Right cardiac atrium (tissue), 5 donors: Measurements from ENCODE around the gene CUTA. TPM values are rescaled to one million over a fixed set of nuclear protein-coding genes. Genes with fewer than 3 reads are reported as not detected.
A peak's percentile ranks its signal among the peaks of the same experiment; 100 is the strongest.

Source experiments
- ATAC-seq, 2 donors: fragments of 200-7000 bp; cut with Tn5 transposase; one replicate each; pipeline versions ENCODE4 v1.8.0 to v1.9.1; 2020; ENCODE audit warnings: moderate library complexity in 2 of 2, mild to moderate bottlenecking in 1 of 2
- DNase-seq, 3 donors: peaks; one replicate each; pipeline ENCODE4 v3.0.0-alpha.2; 2020
- H3K27ac ChIP-seq: one replicate; pipeline ENCODE4 v1.5.1; 2013; ENCODE audit warnings: mild to moderate bottlenecking, low read length, control low read depth, moderate library complexity
- H3K27me3 ChIP-seq: one replicate; pipeline ENCODE4 v1.6.1; 2013; ENCODE audit not compliant: control insufficient read depth, insufficient read depth
- H3K4me1 ChIP-seq: one replicate; pipeline ENCODE4 v1.6.1; 2013; ENCODE audit warnings: low read length; ENCODE audit not compliant: control insufficient read depth, insufficient read depth
- H3K4me3 ChIP-seq: one replicate; pipeline ENCODE4 v1.5.1; 2013; ENCODE audit warnings: low read length, control low read depth
- H3K9me3 ChIP-seq: one replicate; pipeline ENCODE4 v1.6.1; 2013; ENCODE audit warnings: low read length; ENCODE audit not compliant: control insufficient read depth
- WGBS: extraction: QIAGEN DNeasy Blood & Tissue Kit; methylation state at CpG from one replicate; pipeline ENCODE4 v1.1.7; 2013; 5-methylcytosine and 5-hydroxymethylcytosine counted together
- intact Hi-C, 4 donors: fragments of 100-400 bp; cut with DNase I; formaldehyde crosslinking; loops; one replicate each; pipeline versions ENCODE4 v1.11.0 to v1.14.0; 2022 to 2023
- polyA plus RNA-seq: library from polyadenylated mRNA; stranded (reverse); fragments of 200-250 nt; gene quantifications from one replicate; pipeline ENCODE4 v1.2.3, GENCODE V29; 2013
- total RNA-seq, 4 donors: library from RNA; stranded (reverse); fragmentation: NEBNext Ultra II Directional; extraction: Animal tissue kit (Norgen Biotek cat#: 25700); gene quantifications; one replicate each; pipeline ENCODE4 v1.2.1, GENCODE V29; 2021
- donor health status: healthy with polysubstance abuse.
- donor health status: DM: no; HTN: yes; CAD: no.
- donor health status: DM: no; HTN: no; CAD: no.
- donor health status: DM: no; HTN: yes; CAD: no; lungs with severe emphysema.
- donor health status: DM: yes; HTN: yes; CAD: no.

Gene CUTA
- total and polyA plus RNA-seq, 5 donors: 128 to 177 (median 134) TPM

DNA sequence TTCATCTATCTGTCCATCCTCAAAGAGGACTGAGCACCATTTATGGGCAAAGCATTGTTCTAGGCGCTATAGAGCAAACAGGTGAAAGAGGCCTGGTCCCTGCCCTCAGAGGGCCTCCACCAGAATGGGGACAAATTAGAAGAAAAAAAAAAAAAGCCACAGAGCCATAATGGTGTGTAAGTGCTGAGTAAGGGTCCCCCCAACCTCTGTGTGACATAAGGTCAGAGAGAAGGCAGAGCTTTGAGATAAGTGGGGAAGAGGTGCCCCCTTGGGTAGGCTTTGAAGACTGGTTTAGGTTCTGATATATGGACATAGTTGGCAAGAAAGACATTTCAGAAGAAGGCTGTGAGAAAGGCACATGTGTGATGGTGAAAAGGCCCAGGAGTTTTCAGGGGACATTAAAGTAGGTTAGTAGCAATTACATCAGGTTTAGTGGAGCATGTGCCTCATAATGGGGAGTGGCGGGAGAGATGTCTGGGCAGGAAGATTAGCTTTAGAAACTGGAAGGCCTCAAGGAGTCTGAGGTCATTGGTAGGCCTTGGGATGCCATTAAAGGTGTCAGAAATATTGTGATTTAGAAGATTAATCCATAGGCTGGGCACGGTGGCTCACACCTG, 21.2 kb upstream of the CUTA start:
- Histone ChIP-seq H3K4me3 (no peak overlapping the region), H3K27me3 (no peaks in the 10 kb centered on the region), H3K4me1 (no peaks in the 10 kb centered on the region), H3K9me3 (no peaks in the 10 kb centered on the region), H3K27ac (no peak overlapping the region)
- ATAC-seq: no peak
- 95% methylated on average over 3 of the region's 3 CpGs for WGBS
- intact Hi-C loops: no loop called here
- no peak for DNase-seq

DNA sequence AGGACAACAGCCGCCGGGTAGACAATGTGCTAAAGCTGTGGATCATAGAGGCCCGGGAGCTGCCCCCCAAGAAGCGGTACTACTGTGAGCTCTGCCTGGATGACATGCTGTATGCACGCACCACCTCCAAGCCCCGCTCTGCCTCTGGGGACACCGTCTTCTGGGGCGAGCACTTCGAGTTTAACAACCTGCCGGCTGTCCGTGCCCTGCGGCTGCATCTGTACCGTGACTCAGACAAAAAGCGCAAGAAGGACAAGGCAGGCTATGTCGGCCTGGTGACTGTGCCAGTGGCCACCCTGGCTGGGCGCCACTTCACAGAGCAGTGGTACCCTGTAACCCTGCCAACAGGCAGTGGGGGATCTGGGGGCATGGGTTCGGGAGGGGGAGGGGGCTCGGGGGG, 19.8 kb upstream of the CUTA start:
- H3K9me3 ChIP-seq: no peaks in the 10 kb centered on the region
- H3K4me3 ChIP-seq: no peak overlapping the region
- ATAC-seq (no peak), DNase-seq (no peak)
- H3K27me3 ChIP-seq: no peaks in the 10 kb centered on the region
- no peak overlapping the region for H3K27ac ChIP-seq
- 94% methylated on average over 18 of the region's 18 CpGs for WGBS
- peaks cover 3% of the 10 kb centered on the region for H3K4me1 ChIP-seq
- intact Hi-C loops: no loop called here

DNA sequence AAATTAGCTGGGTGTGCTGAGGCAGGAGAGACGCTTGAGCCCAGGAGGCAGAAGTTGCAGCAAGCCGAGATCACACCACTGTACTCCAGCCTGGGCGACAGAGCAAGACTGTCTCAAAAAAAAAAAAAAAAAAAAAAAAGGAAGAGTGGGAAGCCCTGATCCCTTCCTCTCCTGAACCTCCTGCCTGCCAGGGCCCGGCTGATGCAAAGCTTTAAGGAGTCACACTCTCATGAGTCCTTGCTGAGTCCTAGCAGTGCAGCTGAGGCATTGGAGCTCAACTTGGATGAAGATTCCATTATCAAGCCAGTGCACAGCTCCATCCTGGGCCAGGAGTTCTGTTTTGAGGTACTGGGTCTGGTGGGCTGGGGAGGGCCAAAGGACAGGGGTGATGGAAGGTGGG, 17.1 kb upstream of the CUTA start:
- 86% methylated on average over 4 of the region's 4 CpGs for WGBS

DNA sequence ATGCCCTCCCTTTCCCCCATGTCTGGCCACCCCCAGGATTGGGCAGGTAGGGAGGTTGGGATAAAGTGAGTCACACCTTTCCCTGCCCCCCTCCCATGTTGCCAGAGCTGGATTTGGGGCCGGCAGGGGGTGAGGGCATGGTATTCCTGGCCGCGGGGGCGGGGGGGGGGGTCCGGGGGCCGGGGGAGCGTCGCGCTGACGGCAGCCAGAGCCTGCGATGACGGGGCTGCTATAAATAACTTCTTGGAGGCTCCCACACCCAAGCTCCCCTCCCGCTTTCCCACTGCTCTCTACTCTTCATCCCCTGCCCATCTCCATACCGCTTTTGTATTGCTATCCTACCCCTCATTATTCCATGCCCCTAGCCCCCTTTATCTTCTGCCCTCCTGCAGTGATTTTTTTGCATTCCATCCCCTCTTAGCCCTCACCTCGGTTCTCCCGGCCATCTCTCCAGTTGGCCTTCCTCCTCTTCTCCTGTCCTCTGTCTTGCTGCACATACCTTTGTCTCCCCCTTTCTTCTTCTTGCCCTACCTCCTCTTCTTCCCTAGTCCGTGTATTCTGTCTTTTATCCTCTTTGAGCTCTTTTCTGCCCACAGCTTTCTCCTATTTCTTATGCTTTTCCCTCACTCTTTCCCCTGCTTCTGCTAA, 15.8 kb upstream of the CUTA start:
- Histone ChIP-seq H3K9me3 (no peaks in the 10 kb centered on the region), H3K4me1 (peaks cover 6% of the 10 kb centered on the region), H3K27me3 (no peaks in the 10 kb centered on the region), H3K4me3 (no peak overlapping the region), H3K27ac (peak overlapping the region; percentile 9)
- intact Hi-C loops: no loop called here
- ATAC-seq (peak; percentile 28 to 62), DNase-seq (no peak)
- 14% methylated on average over 16 of the region's 17 CpGs for WGBS

More for the DNA sequence above, 17.1 kb upstream of the CUTA start:
- intact Hi-C loops: no loop called here
- H3K9me3 ChIP-seq: no peaks in the 10 kb centered on the region
- peaks cover 3% of the 10 kb centered on the region for H3K4me1 ChIP-seq
- no peaks in the 10 kb centered on the region for H3K27me3 ChIP-seq
- no peak overlapping the region for H3K27ac ChIP-seq
- no peak for DNase-seq
- ATAC-seq: no peak
- no peak overlapping the region for H3K4me3 ChIP-seq

DNA sequence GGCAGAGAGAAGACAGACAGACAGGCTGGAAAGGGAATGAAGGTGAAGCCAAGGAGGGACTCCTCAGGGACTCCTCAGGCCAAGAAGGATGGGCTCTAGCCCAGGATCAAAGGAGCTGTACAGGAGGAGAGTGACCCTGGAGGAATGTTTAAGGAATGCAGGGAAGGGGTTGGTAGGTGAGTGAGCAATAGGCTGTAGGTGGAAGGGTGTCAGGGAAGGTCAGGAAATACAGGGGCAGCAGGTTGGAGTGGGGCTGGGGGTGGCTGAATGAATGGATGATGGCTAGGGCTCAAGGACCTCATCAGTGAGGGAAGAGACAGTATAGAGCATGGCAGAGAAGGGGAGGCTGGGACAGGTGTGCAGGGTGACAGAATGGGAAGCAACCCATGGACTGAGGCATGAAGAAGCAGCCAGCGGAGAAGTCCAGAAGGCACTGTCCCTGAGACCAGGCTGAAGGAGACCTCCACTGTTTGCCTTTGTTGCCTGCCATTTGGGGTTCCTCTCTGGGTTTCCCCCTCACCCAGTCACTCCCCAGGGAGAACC, 15.2 kb upstream of the CUTA start:
- Histone ChIP-seq H3K4me1 (peaks cover 8% of the 10 kb centered on the region), H3K27ac (peak overlapping the region; percentile 9), H3K4me3 (no peak overlapping the region), H3K9me3 (no peaks in the 10 kb centered on the region), H3K27me3 (no peaks in the 10 kb centered on the region)
- intact Hi-C loops: no loop called here
- 97% methylated on average over 1 of the region's 1 CpG for WGBS
- DNase-seq (no peak), ATAC-seq (no peak)

DNA sequence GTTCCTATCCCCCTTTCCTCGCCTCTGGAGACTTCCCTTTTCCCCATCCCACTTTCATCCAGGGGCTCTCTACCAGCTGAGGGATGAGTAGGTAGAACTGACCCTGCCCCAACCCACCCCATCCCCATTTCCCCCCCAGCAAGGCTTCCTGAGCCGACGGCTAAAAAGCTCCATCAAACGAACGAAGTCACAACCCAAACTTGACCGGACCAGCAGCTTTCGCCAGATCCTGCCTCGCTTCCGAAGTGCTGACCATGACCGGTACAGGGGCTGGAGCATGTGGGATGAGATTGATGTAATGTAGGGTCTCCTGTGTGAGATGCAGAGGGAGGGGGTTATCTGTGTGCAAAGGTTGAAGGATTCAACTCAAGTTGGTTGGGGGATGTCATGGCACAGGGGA, 14.6 kb upstream of the CUTA start:
- Histone ChIP-seq H3K27ac (no peak overlapping the region), H3K9me3 (no peaks in the 10 kb centered on the region), H3K27me3 (no peaks in the 10 kb centered on the region), H3K4me3 (no peak overlapping the region), H3K4me1 (peaks cover 8% of the 10 kb centered on the region)
- ATAC-seq: no peak
- no peak for DNase-seq
- intact Hi-C loops: no loop called here
- WGBS: 71% methylated on average over 10 of the region's 10 CpGs

DNA sequence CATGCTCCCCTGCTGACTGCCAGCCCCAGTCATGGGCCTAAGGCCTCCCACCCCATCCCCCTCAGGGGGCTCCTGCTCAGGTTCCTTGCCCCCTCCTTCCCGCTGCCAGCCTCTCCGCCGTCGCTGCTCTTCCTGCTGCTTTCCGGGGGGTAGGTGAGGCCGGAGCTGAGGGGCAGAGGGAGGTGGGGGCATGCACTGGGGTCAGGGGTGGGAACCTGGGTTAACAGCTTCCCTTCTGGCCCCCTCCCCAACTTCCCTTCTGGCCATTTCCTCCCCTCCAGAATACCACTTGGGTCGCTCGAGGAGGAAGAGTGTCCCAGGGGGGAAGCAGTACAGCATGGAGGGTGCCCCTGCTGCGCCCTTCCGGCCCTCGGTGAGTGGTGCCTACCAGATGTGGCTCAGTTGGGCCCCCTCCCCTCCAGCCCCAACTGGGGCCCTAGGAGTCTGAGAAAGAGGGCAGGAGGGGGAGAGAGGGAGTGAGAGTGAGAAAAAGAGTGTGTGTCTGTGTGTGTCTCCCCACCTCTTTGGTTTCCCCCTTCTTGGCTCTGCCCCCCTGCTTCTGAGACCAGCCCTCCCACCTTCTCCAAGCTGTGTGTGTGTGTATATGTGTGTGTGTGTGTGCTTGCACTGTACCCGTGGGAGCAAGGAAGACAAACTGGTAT, 14.1 kb upstream of the CUTA start:
- Histone ChIP-seq H3K27ac (no peak overlapping the region), H3K27me3 (no peaks in the 10 kb centered on the region), H3K4me3 (no peak overlapping the region), H3K9me3 (no peaks in the 10 kb centered on the region), H3K4me1 (peaks cover 8% of the 10 kb centered on the region)
- ATAC-seq (no peak), DNase-seq (no peak)
- WGBS: 44% methylated on average over 12 of the region's 12 CpGs
- intact Hi-C loops: no loop called here

DNA sequence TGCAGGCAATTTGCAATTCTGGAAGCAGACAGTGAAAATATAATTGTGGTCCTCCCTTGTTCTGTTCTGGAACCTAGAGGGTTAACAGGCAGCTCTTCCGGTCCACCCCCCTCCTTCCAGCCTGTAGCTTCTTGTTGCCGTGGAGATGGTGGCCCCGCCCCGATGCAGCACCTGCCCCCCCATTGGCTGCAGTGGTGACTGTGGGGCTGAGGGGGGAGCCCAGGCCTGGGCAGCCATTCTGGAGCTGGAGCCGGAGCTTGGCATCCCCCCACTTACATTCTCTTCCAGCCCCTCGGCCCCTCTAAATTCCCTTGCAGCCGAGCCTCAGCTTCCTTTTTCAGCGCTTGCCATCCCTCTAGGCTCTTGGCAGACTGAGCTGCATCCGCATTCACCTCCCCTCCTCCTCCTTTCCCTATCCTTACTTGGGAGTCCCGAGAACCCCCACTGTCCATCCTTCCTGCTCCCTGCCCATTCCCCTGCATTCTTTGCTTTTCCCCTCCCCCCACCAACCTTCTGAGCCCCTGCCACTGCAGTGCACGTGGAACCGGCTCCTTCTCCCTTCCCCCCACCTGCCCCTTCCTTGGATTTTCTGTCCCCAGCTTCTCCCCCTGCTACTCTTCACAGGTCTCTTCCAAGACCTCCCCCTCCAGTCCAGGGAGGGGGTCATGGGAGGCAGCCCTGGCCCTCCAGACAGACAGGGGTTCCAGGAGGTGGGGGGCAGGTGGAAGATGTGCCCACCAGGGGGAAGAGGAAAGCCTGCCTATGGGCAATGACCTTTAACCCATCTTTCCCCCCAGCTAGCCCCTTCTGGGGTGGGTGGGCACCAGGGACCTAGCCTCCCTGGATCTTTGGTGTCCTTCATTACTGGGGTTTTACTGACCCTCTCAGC, 13.3 kb upstream of the CUTA start:
- Histone ChIP-seq H3K27me3 (no peaks in the 10 kb centered on the region), H3K4me1 (peaks cover 8% of the 10 kb centered on the region), H3K4me3 (no peak overlapping the region), H3K9me3 (no peaks in the 10 kb centered on the region), H3K27ac (no peak overlapping the region)
- intact Hi-C loops: no loop called here
- WGBS: 4% methylated on average over 12 of the region's 12 CpGs
- DNase-seq: peak; percentile 74 to 87 (median 82)
- ATAC-seq: peak; percentile 22 to 38

DNA sequence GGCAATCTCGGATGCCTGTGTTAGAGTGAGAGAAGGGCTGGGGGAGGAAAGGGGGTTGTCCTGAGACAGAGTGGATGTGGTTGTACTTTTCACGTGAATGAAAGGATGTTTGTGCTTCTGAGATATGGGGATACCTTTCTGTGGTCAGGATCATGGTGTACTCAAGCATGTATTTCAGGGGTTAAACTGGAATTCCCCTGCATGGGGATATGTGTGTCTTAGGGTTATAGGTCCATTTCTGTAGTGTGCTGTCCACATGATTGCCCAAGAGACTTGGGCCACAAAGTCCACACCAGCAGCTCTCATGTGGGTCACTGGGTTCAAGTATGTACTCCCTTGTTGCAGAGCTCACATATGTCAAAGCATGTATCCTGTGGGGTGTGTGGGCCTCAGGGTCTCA, 12.4 kb upstream of the CUTA start:
- no peak overlapping the region for H3K27ac ChIP-seq
- no peak overlapping the region for H3K4me3 ChIP-seq
- no peaks in the 10 kb centered on the region for H3K27me3 ChIP-seq
- ATAC-seq: no peak
- intact Hi-C loops: no loop called here
- H3K4me1 ChIP-seq: peaks cover 8% of the 10 kb centered on the region
- DNase-seq: no peak
- 53% methylated on average over 2 of the region's 2 CpGs for WGBS
- H3K9me3 ChIP-seq: no peaks in the 10 kb centered on the region

DNA sequence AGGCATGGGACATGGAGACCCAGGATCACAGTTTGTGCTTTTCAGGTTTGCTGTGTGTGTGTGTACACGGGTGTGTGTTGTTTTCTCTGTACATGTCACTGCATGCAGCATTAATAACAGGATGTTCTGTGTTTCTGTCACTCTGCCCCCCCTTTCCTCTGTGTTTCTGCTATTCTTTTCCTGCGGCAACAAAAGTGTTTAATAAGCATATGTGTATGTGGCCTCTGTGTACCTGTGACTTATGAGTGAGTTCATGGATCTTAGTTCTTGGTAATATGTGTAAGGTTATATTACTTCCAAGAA, 11.8 kb upstream of the CUTA start:
- no peaks in the 10 kb centered on the region for H3K27me3 ChIP-seq
- no peak overlapping the region for H3K27ac ChIP-seq
- DNase-seq (no peak), ATAC-seq (no peak)
- no peak overlapping the region for H3K4me3 ChIP-seq
- WGBS: 45% methylated on average over 2 of the region's 2 CpGs
- H3K4me1 ChIP-seq: peaks cover 12% of the 10 kb centered on the region
- intact Hi-C loops: loop anchor here in 1 of 4 donors (10.0 kb wide), 1 partner anchor 145 kb away; no protein-coding TSS in a partner anchor
- H3K9me3 ChIP-seq: no peaks in the 10 kb centered on the region
